ENCODE measurements around the gene FAM222B. TPM values are rescaled to one million over a fixed set of nuclear protein-coding genes. Genes with fewer than 3 reads are reported as not detected.

FAM222B gene
- total and polyA plus RNA-seq, 9 of the 15 experiments (the other 6 are each of a cell fraction or from before 2014, with no cell fraction given) = 4.0 to 34.6 (median 7.5) TPM

DNA sequence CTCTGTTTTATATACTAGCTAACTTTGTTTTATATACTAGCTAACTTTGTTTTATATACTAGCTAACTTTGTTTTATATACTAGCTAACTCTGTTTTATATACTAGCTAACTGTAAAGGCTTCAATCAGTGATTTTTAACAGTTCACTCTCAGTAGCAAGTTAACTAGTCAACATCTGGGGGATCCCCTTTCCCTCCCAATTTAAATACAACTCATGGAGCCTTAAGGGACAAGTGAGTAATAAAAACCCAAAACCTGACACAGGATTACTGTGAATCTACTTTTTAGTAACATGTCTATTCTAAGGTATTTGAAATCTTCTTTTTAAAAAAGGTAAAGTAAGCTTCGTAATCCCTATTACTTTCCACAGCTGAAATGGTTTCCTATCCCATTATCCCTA lies 32.2 kb downstream of the FAM222B start:
- Histone ChIP-seq H4K20me1 (replicated peaks; ENCODE audit: control insufficient read depth, insufficient read depth, low read length) (peaks cover 7% of the 10 kb centered on the region), H3K27ac (ENCODE audit: extremely low read depth, low read depth, low read length) (no peak overlapping the region), H3K27me3 (ENCODE audit: control insufficient read depth in 2 of 2, insufficient read depth in 2 of 2, low read length in 2 of 2) (no peaks in the 10 kb centered on the region), H3K4me2 (ENCODE audit: insufficient read depth, low read length) (no peak overlapping the region), H3K9ac (ENCODE audit: insufficient read depth in 1 of 2, low read depth in 2 of 2, low read length in 2 of 2) (no peak overlapping the region), H3K4me1 (replicated peaks in 1 of 2; ENCODE audit: control insufficient read depth in 2 of 2, insufficient read depth in 2 of 2, low read length in 2 of 2) (peaks cover 32 to 43% of the 10 kb centered on the region in 2 experiments), H2AFZ (ENCODE audit: low read depth, low read length) (no peak overlapping the region), H3K9me1 (ENCODE audit: control insufficient read depth, insufficient read depth, low read length) (no peaks in the 10 kb centered on the region), H3K4me3 (no peak overlapping the region), H3K9me3 (replicated peaks; ENCODE audit: control insufficient read depth, insufficient read depth, low read depth, low read length) (no peaks in the 10 kb centered on the region), H3K79me2 (ENCODE audit: control insufficient read depth, insufficient read depth, low read length) (peaks cover 96% of the 10 kb centered on the region), H3K36me3 (ENCODE audit: control insufficient read depth, insufficient read depth, low read length) (peaks cover 33% of the 10 kb centered on the region)
- no TSS peak for BruUV-seq (replicated peaks)
- in situ Hi-C loops (cut with MboI) (no loop called here), intact Hi-C loops (cut with micrococcal nuclease) (loop anchor here (5.0 kb wide), 1 partner anchor 83 kb away; the partner anchor contains the start of genes NEK8 and TLCD1)
- ATAC-seq (no peak), DNase-seq (ENCODE audit: extremely low read depth in 1 of 4, low spot score in 3 of 4) (no peak), FAIRE-seq (no peak)
- WGBS (ENCODE audit: insufficient coverage, low coverage, missing lambda C conversion rate) = 81% methylated on average over 1 of the region's 1 CpG
- ChIA-PET CTCF (ENCODE audit: low intra/inter-chr PET ratio) (no interaction called here), POLR2A (interaction anchor here (0.7 to 1.4 kb wide), 10 partner anchors 9 to 99 kb away, joined by 3 to 6 read pairs (median 3); partner anchors contain the start of genes FAM222B, FLOT2 and RPL23A)
- TF ChIP-seq KDM2B (CRISPR knock-in tag; IDR thresholded peaks at IDR 0.05) = 0 out of 2 replicates have a peak, but pooled peaks have one; percentile 74
- TF ChIP-seq, protein P1, sequence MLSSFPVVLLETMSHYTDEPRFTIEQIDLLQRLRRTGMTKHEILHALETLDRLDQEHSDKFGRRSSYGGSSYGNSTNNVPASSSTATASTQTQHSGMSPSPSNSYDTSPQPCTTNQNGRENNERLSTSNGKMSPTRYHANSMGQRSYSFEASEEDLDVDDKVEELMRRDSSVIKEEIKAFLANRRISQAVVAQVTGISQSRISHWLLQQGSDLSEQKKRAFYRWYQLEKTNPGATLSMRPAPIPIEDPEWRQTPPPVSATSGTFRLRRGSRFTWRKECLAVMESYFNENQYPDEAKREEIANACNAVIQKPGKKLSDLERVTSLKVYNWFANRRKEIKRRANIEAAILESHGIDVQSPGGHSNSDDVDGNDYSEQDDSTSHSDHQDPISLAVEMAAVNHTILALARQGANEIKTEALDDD (IDR thresholded peaks at IDR 0.05) = peak; percentile 80
- TF ChIP-seq, protein P2, sequence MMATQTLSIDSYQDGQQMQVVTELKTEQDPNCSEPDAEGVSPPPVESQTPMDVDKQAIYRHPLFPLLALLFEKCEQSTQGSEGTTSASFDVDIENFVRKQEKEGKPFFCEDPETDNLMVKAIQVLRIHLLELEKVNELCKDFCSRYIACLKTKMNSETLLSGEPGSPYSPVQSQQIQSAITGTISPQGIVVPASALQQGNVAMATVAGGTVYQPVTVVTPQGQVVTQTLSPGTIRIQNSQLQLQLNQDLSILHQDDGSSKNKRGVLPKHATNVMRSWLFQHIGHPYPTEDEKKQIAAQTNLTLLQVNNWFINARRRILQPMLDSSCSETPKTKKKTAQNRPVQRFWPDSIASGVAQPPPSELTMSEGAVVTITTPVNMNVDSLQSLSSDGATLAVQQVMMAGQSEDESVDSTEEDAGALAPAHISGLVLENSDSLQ (IDR thresholded peaks at IDR 0.05) = no peak

All from K562 (cell line).